ENCODE measurements around the gene LSM12.

Gene LSM12

GRCh38 chr17:44095388-44095646 is 28.8 kb upstream of the LSM12 start:
- DNase-seq = no peak

- no peak for DNase-seq
Measured at GRCh38 chr17:44094701-44095387, 28.4 kb upstream of the LSM12 start.

- DNase-seq = peak; percentile 60
Measured at GRCh38 chr17:44093231-44093900, 26.9 kb upstream of the LSM12 start.

GRCh38 chr17:44092051-44092450 is 25.6 kb upstream of the LSM12 start:
- no peak for DNase-seq

GRCh38 chr17:44091200-44091997 is 24.9 kb upstream of the LSM12 start:
- no peak for DNase-seq

GRCh38 chr17:44088254-44088653 is 21.8 kb upstream of the LSM12 start:
- DNase-seq = no peak

GRCh38 chr17:44087319-44087718 is 20.8 kb upstream of the LSM12 start:
- no peak for DNase-seq

- peak; percentile 13 for DNase-seq
Measured at GRCh38 chr17:44086364-44087311, 20.2 kb upstream of the LSM12 start.

- no peak for DNase-seq
Measured at GRCh38 chr17:44085908-44086307, 19.4 kb upstream of the LSM12 start.

GRCh38 chr17:44084921-44085320 is 18.4 kb upstream of the LSM12 start:
- no peak for DNase-seq

- no peak for DNase-seq
Measured at GRCh38 chr17:44084131-44084538, 17.7 kb upstream of the LSM12 start.

GRCh38 chr17:44083250-44083849 is 16.9 kb upstream of the LSM12 start:
- no peak for DNase-seq

GRCh38 chr17:44082256-44082927 is 15.9 kb upstream of the LSM12 start:
- DNase-seq = no peak

- no peak for DNase-seq
Measured at GRCh38 chr17:44081681-44082080, 15.2 kb upstream of the LSM12 start.

GRCh38 chr17:44079877-44080821 is 13.7 kb upstream of the LSM12 start:
- no peak for DNase-seq

GRCh38 chr17:44078412-44078811 is 11.9 kb upstream of the LSM12 start:
- no peak for DNase-seq

GRCh38 chr17:44077595-44077909 is 11.1 kb upstream of the LSM12 start:
- no peak for DNase-seq

GRCh38 chr17:44076716-44077594 is 10.5 kb upstream of the LSM12 start:
- no peak for DNase-seq

- DNase-seq = no peak
Measured at GRCh38 chr17:44075598-44076293, 9.3 kb upstream of the LSM12 start.
